D721Med (cell line): ENCODE results near the gene DPAGT1.
A peak's percentile ranks its signal among the peaks of the same experiment; 100 is the strongest.
"Not testable (repeated sequence)": the region's sequence is repeated elsewhere in the genome, so short reads cannot be mapped to it uniquely, and the experiment has no call there.

ENCODE experiments used
- DNase-seq: peaks from one replicate; pipeline ENCODE4 v3.0.0; 2011; ENCODE audit warnings: low spot score; ENCODE audit not compliant: insufficient read length
- FAIRE-seq: peaks from 2 replicates; lab custom pipeline; 2011; peaks lifted over from hg19 to GRCh38; lab: Jason Lieb, UNC
- CTCF ChIP-seq: IDR thresholded peaks from 2 replicates; pipeline ENCODE4 v1.5.1; 2012; ENCODE audit warnings: mild to moderate bottlenecking, control low read depth; ENCODE audit not compliant: insufficient read depth; ENCODE audit errors: missing control alignments

Gene DPAGT1

GRCh38 chr11:119078675-119079420, 22.8 kb downstream of the DPAGT1 start:
- FAIRE-seq: no peak
- DNase-seq: no peak
- no peak for TF ChIP-seq CTCF

- DNase-seq (no peak), FAIRE-seq (no peak)
- no peak for TF ChIP-seq CTCF
These were observed 23.8 kb downstream of the DPAGT1 start for GRCh38 chr11:119077839-119078238.

GRCh38 chr11:119067371-119068222, 34.1 kb downstream of the DPAGT1 start, which contains the start of gene VPS11:
Gene VPS11 (plus strand): TSS chr11:119067818. CDS start chr11:119067824, 6 bp downstream.
- FAIRE-seq: no peak
- no peak for TF ChIP-seq CTCF

GRCh38 chr11:119065369-119065768, 36.3 kb downstream of the DPAGT1 start:
- FAIRE-seq: no peak
- DNase-seq: no peak
- peak; percentile 40 for TF ChIP-seq CTCF

More at GRCh38 chr11:119067371-119068222, 34.1 kb downstream of the DPAGT1 start, which contains the start of gene VPS11:
- peak; percentile 100 for DNase-seq

GRCh38 chr11:119062779-119063178, 38.9 kb downstream of the DPAGT1 start:
- no peak for TF ChIP-seq CTCF
- no peak for DNase-seq
- no peak for FAIRE-seq

- no peak for TF ChIP-seq CTCF
- no peak for FAIRE-seq
- DNase-seq: no peak
These were observed 40.4 kb downstream of the DPAGT1 start for GRCh38 chr11:119061256-119061655.

- not testable (repeated sequence) for FAIRE-seq, DNase-seq
These were observed 42.5 kb downstream of the DPAGT1 start for GRCh38 chr11:119059128-119059527.
